ENCODE measurements around the gene SDHAF2.

DNA sequence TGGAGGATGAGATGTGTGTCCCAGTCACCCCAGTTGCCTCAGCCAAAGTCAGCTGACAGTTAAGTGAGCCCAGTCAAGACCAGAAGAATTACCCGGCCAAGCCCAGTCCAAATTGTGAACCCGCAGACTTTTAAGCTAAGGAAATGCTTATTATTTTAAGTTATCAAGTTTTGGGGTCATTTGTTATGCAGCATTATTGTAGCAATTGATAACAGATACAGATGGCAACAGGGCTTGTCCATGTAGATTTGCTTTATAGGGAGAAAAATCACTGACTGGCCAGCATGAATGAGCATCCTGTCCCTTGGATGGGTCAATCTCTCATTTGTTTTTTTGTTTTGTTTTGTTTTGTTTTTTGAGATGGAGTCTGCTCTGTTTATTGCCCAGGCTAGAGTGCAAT lies 22.9 kb downstream of the SDHAF2 start:
- TF ChIP-seq, protein P1, sequence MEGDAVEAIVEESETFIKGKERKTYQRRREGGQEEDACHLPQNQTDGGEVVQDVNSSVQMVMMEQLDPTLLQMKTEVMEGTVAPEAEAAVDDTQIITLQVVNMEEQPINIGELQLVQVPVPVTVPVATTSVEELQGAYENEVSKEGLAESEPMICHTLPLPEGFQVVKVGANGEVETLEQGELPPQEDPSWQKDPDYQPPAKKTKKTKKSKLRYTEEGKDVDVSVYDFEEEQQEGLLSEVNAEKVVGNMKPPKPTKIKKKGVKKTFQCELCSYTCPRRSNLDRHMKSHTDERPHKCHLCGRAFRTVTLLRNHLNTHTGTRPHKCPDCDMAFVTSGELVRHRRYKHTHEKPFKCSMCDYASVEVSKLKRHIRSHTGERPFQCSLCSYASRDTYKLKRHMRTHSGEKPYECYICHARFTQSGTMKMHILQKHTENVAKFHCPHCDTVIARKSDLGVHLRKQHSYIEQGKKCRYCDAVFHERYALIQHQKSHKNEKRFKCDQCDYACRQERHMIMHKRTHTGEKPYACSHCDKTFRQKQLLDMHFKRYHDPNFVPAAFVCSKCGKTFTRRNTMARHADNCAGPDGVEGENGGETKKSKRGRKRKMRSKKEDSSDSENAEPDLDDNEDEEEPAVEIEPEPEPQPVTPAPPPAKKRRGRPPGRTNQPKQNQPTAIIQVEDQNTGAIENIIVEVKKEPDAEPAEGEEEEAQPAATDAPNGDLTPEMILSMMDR (IDR thresholded peaks at IDR 0.05; ENCODE audit: low read length) = no peak
- TF ChIP-seq EZH2 (IDR thresholded peaks at IDR 0.05; ENCODE audit: borderline replicate concordance, low read length) = no peak
